ENCODE measurements around the gene GPS1. TPM values are rescaled to one million over a fixed set of nuclear protein-coding genes. Genes with fewer than 3 reads are reported as not detected.

GPS1 gene
- total RNA-seq, 4 donors from 2014 or later, result 76.0 to 326 (median 85.6) TPM

DNA sequence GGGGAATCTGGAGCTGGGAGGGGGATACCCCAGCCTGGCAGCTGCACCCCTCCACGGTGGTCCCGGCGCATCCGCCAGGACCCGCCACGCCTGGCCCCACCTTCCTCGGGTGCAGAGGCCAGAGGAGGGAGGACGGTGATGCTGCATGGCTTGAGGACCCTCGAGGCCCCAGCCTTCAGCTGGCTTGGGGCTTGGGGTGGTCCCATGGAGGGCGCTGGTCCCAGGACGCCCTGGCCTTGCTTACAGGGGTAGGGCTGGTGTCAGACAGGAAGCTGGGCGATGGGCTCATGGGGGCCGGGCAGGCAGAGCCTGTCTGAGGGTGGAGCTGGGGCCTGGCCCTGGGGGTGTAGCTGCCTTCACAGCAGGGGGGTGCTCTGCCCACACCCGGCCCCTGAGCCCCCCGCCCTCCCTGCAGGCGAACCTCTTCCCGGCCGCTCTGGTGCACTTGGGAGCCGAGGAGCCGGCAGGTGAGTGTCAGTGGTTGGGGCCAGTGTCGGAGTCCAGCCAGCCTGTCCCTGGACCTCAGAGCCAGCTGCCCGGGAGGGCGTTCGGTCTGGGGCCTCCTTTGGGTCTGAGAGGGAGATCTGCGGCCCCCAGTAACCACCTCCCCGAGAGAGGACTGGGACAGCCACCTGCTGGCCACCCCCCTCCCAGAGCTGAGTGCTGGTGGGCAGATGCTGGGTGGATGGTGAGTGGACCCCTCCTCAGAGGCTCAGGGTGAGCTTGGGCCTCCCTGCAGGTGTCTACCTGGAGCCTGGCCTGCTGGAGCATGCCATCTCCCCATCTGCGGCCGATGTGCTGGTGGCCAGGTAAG lies 35.4 kb upstream of the GPS1 start:
- H3K36me3 ChIP-seq, result no peaks in the 10 kb centered on the region
- H3K4me3 ChIP-seq, result no peak overlapping the region
- peaks cover 0 to 1% of the 10 kb centered on the region in 2 donors for H3K4me1 ChIP-seq
- intact Hi-C loops (cut with DNase I; ENCODE audit: low total_unique reads), result loop anchor here (5.0 kb wide), 1 partner anchor 54 kb away; the partner anchor contains the start of gene NOTUM
- H3K27ac ChIP-seq, result no peak overlapping the region
- H3K9me3 ChIP-seq, result no peaks in the 10 kb centered on the region
- no peak for TF ChIP-seq POLR2A (IDR thresholded peaks at IDR 0.05)
- no peak for TF ChIP-seq CTCF (IDR thresholded peaks at IDR 0.05)
- H3K27me3 ChIP-seq, result no peaks in the 10 kb centered on the region
- DNase-seq, result no peak

DNA sequence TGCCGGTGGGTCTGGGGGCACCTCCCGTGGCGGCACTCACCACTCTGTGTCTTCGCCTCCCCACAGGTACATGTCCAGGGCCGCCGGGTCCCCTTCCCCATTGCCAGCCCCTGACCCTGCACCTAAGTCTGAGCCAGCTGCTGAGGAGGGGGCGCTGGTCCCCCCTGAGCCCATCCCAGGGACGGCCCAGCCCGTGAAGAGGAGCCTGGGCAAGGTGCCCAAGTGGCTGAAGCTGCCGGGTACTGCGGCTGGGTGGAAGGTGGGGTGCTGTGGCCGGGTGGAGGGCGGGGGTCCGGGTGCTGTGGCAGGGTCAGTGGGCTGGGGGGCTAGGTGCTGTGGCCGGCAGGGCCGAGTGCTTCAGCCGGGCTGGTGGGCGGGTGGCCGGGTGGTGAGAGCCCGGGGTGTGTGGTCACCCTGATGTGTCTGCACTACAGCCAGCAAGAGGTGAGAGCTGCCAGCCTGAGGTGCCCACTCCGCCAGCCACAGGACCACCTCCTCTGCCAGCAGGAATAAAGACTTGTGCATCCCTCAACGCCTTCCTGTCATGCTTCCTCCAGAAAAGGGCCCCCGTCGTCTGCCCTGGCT lies 34.7 kb upstream of the GPS1 start:
- Histone ChIP-seq H3K27me3 (no peaks in the 10 kb centered on the region), H3K27ac (no peak overlapping the region), H3K4me3 (no peak overlapping the region), H3K9me3 (no peaks in the 10 kb centered on the region), H3K4me1 (peaks cover 0 to 8% of the 10 kb centered on the region in 2 donors), H3K36me3 (no peaks in the 10 kb centered on the region)
- intact Hi-C loops (cut with DNase I; ENCODE audit: low total_unique reads), result loop anchor here (5.0 kb wide), 1 partner anchor 55 kb away; the partner anchor contains the start of gene NOTUM
- no peak for DNase-seq
- TF ChIP-seq CTCF (IDR thresholded peaks at IDR 0.05), result no peak
- no peak for TF ChIP-seq POLR2A (IDR thresholded peaks at IDR 0.05)

DNA sequence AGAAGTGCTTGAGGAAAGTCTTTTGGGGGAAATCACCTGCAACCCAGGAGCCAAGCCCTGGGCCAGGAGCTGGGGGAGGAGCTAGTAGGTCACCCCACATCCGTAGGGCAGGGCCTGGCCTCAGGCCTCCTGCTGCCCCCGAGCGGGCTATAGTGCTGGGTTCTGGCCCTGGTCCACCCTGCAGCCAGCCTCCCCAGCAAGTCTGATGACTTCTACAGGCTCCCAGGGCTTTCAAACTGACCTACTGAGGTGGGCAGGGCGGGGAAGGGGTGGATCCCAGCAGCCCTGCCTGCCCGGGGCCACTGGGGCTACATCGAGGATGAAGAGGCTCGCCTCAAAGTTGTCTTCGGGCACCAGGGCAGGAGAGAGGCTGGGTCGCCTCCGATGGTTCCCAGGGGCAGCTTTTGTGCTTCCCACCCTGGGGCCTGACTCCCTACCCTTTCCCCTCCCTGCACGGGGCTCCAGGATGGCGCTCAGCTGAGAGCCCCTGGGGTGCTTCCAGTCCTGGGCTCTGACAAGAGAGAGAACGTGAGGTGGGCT lies 34.0 kb upstream of the GPS1 start:
- no peak for DNase-seq
- Histone ChIP-seq H3K9me3 (no peaks in the 10 kb centered on the region), H3K27ac (no peak overlapping the region), H3K27me3 (no peaks in the 10 kb centered on the region), H3K4me1 (peaks cover 0 to 12% of the 10 kb centered on the region in 2 donors), H3K4me3 (no peak overlapping the region), H3K36me3 (no peaks in the 10 kb centered on the region)
- TF ChIP-seq CTCF (IDR thresholded peaks at IDR 0.05) (no peak), POLR2A (IDR thresholded peaks at IDR 0.05) (no peak)
- intact Hi-C loops (cut with DNase I; ENCODE audit: low total_unique reads), result loop anchor here (5.0 kb wide), 1 partner anchor 55 kb away; the partner anchor contains the start of gene NOTUM

GRCh38 chr17:82018152-82018988 lies 33.3 kb upstream of the GPS1 start:
- H3K4me3 ChIP-seq, result no peak overlapping the region
- no peaks in the 10 kb centered on the region for H3K36me3 ChIP-seq
- no peaks in the 10 kb centered on the region for H3K27me3 ChIP-seq
- intact Hi-C loops (cut with DNase I; ENCODE audit: low total_unique reads), result loop anchor here (5.0 kb wide), 1 partner anchor 56 kb away; the partner anchor contains the start of gene NOTUM
- H3K27ac ChIP-seq, result no peak overlapping the region
- DNase-seq, result no peak
- TF ChIP-seq CTCF (IDR thresholded peaks at IDR 0.05) (no peak), POLR2A (IDR thresholded peaks at IDR 0.05) (no peak)
- peaks cover 0 to 12% of the 10 kb centered on the region in 2 donors for H3K4me1 ChIP-seq
- H3K9me3 ChIP-seq, result no peaks in the 10 kb centered on the region

All from uterus (tissue), 4 donors.